HG02970 (cell line): ENCODE results near the gene GAB4.

Experiments
- ATAC-seq: cut with Tn5 transposase; IDR thresholded peaks from one replicate; pipeline ENCODE4 v1.9.1; 2021; ENCODE audit warnings: mild to moderate bottlenecking, moderate library complexity, moderate number of reproducible peaks; ENCODE audit not compliant: unreplicated experiment, low FRiP score

Gene GAB4

GRCh38 chr22:17007257-17007656 is 765 bp downstream of the GAB4 start:
- no peak for ATAC-seq

DNA sequence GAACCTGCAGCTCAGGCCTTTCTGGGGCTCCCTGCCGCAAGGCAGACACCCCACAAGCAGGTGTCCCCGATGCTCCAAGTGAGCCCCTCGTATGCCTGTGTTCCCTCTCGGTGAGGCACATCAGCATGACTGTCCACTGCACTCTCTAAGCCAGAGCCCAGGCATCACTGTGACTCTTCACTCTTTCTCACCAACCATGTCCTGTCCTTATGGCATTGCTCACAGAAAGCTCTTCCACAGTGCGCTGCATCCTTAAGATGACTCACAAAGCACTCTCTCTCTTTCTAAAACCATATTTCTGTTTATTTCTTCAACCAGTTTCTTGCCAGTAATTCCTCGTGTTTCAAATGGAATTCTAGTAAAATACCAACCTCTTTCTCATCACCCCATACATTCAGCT is 18.1 kb downstream of the GAB4 start:
- no peak for ATAC-seq

- ATAC-seq = no peak
These were observed 19.8 kb downstream of the GAB4 start for GRCh38 chr22:16988257-16988656.

- ATAC-seq = no peak
These were observed 20.2 kb downstream of the GAB4 start for GRCh38 chr22:16987822-16988221.

DNA sequence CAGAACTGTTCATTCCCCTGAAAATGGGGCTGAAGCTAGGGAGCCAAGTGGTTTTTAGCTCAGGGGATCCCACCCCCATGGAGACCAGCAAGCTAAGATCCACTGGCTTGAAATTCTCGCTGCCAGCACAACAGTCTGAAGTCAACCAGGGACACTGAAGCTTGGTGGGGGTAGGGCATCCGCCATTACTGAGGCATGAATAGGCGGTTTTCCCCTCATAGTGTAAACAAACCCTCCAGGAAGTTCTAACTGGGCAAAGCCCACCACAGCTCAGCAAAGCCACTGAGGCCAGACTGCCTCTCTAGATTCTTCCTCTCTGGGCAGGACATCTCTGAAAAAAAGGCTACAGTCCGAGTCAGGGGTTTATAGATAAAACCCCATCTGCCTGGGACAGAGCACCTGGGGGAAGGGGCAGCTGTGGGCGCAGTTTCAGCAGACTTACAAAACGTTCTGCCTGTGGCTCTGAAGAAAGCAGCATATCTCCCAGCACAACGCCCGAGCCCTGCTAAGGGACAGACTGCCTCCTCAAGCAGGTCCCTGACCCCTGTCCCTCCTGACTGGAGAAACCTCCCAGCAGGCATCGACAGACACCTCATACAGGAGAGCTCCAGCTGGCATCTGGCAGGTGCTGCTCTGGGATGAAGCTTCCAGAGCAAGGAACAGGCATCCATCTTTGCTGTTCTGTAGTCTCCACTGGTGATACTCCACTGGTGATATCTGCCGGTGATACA is 32.7 kb downstream of the GAB4 start:
- ATAC-seq = no peak

DNA sequence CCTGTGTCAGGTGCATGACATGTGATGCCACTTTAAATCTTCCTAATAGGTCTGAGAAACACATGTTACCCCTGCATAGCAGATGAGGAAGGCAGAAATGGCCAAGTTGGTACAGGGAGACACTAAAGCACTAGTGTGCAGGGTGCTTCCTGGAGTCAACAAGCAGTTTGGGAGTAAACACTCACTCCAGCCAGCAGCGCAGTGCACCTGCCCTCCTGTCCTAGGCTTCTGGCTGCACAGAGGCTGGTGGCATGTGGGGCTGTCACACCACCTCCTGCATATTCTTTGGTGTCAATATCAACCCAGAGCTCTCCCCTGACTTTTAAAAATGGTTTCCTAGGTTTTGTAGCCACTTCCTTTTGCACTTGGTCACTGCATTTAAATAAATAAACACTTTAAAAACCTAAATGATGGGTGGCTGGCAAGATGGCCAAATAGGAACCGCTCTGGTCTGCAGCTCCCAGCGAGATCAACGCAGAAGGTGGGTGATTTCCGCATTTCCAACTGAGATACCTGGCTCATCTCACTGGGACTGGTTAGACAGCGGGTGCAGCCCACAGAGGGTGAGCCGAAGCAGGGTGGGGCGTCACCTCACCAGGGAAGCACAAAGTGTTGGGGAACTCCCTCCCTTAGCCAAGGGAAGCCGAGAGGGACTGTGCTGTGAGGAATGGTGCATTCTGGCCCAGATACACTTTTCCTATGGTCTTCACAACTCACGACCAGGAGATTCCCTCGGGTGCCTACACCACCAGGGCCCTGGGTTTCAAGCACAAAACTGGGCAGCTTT is 33.5 kb downstream of the GAB4 start:
- no peak for ATAC-seq

GRCh38 chr22:16973591-16974297 is 34.3 kb downstream of the GAB4 start:
- ATAC-seq = no peak

GRCh38 chr22:16972311-16972710 is 35.7 kb downstream of the GAB4 start:
- ATAC-seq = no peak

DNA sequence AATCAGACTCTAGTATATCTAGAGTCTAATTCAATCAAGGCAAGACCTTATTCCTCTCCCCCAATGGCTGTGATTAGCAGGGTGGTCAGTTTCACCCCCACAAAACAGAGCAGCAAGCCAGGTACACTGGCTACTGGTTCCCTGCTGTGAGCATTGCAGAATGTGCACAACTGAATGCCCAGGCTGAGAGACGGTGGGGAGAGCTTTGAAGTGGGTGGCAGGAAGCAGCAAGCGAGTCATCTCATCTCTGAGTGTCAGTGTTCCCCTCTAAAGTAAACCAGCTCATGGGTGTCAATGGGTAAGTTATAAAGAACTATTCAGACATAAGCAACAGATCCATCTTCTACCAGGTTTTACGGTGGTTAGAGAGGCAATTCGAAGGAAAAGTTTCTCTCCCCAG is 37.6 kb downstream of the GAB4 start:
- ATAC-seq = no peak

DNA sequence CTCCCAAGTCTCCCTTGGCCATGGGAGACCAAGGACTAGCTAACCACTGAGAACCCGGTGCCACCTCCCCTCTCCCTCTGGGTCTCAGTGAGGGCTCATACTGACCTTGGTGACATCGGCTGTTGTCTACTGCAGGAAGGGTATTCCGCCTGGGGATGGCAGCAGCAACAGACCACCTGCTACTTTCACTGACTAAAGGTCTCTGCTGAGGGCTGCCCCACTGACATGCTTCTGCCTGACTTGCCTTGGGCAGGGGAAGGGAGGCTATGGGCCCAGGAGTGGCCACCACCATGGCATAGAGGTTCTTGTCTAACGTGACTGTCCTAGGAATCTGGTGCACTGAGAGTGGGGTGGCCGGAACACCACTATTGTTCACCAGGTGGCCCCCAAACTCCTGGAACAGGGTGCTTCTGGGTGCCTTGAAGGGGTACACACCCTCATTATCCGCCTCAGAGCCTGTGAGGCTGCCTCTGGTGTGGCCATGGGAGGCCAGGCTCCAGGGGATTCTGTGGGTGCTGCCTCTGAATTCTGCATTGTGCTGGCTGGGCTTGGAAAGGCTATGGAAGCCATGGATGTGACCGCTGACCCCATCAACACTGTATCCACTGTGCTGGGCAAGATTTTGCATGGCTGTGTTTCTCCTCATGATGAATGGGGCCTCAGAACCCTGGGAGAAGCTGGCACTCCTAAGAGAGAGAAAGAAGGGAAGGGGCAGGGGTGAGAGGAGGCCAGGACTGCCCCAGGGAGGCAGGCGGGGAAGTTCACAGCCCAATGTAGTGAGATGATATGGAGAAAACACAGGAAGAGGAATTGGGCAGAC is 38.3 kb downstream of the GAB4 start:
- ATAC-seq = no peak

DNA sequence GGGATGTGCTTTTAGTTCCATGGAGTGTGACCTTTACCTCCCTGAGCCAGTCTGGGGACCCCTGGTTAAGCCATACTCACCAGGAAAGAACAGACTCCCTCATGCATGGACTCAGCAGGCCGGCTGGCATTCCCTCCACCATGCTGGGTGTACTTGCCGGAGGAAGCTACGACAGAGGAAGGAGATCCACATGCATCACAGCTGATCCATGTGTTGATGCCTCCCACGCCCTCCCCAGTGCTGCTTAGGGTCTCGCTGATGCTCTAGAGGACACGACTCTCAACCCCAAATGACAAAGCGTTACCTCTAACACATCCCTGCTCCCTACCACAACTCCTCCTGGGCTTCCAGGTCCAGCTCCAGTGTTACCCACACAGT is 39.8 kb downstream of the GAB4 start:
- ATAC-seq = no peak

DNA sequence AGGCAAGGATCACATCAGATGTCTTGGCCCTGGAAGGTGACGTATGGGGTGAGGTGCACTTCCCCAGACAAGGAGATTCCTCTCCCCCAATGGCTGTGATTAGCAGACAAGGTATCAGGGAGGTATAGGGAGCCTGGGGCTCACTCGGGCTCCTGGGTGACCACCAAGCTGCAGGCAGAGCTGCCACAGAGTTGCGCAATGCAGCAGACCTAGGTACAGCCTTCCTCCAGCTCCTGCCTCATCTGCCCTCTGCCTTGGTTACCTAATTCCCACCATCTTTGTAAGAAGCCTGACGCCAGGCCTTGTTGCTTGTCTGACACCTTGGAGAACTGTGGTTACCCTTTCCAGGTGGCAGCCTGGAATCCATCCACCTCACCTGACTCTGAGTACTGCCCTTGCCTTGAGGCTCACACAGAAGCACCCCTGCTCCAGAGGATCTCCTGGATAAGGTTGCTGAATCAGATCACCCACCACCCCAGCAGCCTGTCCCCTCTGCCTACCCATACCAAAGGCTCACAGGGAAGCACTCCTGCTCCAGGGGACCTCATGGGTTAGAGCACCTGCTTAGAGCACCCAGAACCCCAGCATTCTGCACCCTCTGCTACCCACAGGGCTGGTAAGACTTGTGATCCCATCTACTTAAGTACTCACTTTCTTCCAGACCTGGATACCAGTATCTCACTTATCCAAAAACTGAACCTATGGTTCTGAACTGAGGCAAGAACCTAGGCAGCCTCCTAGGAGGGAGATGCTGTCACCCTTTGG is 40.4 kb downstream of the GAB4 start:
- ATAC-seq = no peak

- no peak for ATAC-seq
These were observed 41.8 kb downstream of the GAB4 start for GRCh38 chr22:16966251-16966650.

DNA sequence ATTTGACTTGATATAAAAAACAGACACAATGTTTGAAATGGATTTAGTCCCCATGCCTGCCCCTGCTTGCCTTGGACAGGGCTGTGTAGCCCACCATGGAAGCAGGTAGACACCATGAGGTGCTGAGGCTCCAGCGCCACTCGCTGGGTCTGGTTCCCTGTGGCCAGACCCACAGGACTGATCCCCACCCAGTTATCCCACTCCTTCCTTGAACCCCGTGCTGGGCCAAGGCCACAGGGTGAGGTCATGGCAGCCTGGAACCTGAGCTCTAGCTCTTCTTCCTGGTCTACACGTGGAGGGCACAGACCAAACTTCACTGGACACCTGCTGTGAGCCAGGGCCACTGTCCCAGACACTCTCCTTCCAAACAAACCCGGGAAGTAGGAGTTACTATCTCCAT is 42.5 kb downstream of the GAB4 start:
- ATAC-seq = no peak

DNA sequence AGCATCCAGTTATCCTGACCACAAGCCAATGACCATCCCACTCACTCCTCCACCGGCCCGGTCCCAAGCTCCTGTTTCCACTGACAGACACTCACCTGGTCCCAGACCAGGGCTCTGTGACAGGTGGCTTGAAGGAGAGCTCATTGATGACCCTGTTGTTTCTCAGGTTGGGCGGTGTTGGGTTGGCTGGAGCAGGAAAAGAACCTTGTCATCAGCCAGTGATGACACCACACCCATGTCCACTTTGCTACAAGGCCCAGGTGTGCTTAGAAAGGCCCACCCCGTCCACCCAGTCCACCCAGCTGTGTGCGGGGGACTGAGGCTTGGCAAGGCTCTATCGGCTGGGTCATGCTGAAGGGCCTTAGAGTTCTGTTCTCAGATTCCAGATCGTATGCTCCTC is 42.9 kb downstream of the GAB4 start:
- ATAC-seq = no peak

DNA sequence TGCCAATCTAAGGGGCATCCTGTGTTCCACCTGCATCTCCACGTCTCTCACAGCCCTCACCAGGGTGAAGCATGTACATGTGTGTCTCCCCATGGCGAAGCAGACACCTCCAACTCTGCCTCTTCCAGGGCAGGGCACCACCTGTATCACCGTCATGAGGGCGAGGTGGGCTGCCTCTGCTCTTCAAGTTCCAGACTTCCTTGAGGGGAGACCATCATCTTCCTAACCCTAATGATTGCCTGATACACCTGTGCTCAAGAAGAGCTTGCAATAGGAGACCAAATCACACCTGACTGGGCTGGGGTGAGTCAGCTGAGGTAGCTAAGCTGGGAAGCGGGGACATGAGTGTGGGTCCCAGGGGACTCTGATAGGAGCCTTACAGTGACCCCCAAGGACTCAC is 43.7 kb downstream of the GAB4 start:
- ATAC-seq = no peak

DNA sequence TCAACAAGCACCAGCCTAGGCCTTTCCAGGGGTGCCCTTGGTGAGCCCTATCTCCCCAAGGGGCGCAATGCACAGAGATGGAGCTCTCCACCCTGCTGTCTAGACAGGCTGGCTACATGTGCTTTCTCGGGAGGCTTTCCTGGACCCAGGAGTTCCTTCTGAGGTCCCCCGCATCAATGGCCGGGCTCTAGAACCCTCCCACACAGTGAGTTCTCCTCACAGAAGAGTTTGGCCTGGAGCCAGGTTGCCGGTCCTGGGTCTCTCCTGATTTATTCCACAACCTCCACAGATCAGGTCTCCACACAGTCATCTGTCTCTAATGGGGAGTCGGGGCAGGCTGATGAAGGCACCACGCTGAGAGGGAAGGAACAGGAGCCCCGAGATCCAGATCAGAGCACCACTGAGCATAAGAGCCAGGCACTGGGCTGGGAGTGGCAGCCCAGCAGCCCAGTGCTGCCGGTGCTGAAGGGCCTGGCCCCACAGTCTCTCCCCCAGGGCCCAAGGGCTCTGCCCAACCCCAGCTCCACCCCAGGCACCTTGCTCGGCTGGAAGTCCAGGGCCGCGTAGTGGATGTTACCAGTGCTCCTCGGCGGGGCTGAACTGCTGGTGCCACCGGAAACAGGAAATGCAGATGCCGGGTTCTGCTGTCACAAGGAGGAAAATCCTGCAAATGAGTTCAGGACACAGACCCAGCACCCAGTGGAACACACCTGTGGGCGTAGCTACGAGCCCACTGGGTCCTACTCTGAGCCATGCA is 44.7 kb downstream of the GAB4 start:
- ATAC-seq = no peak

GRCh38 chr22:16962501-16962900 is 45.5 kb downstream of the GAB4 start:
- ATAC-seq = no peak

- ATAC-seq = no peak
These were observed 46.4 kb downstream of the GAB4 start for GRCh38 chr22:16961477-16962186.
